Fibroblast of peridontal ligament (primary cell): ENCODE results near the gene PPIP5K2.
"Not testable (repeated sequence)": the region's sequence is repeated elsewhere in the genome, so short reads cannot be mapped to it uniquely, and the experiment has no call there.

Source experiments
- DNase-seq: peaks from one replicate; pipeline ENCODE4 v3.0.0-alpha.2; 2010; ENCODE audit errors: extremely low read depth

PPIP5K2 gene

GRCh38 chr5:103119765-103120606, at the start of gene PPIP5K2, which contains the start of gene GIN1:
Gene PPIP5K2, plus strand, starts transcription at chr5:103120301. Its CDS starts 9,289 bp downstream, at chr5:103129590.
Gene GIN1, minus strand, starts transcription at chr5:103120138. Its CDS starts 11,431 bp downstream, at chr5:103108707.
- DNase-seq: peak; percentile 99

GRCh38 chr5:103073500-103073899, 46.6 kb upstream of the PPIP5K2 start:
- DNase-seq: not testable (repeated sequence)

GRCh38 chr5:103075442-103075841, 44.7 kb upstream of the PPIP5K2 start:
- no peak for DNase-seq

GRCh38 chr5:103079796-103080195, 40.3 kb upstream of the PPIP5K2 start:
- DNase-seq: no peak

GRCh38 chr5:103086547-103086946, 33.6 kb upstream of the PPIP5K2 start:
- DNase-seq: no peak

- DNase-seq: no peak
Observed at GRCh38 chr5:103089272-103089671, 30.8 kb upstream of the PPIP5K2 start.

- peak; percentile 2 for DNase-seq
Observed at GRCh38 chr5:103090791-103091190, 29.3 kb upstream of the PPIP5K2 start.

GRCh38 chr5:103092676-103093075, 27.4 kb upstream of the PPIP5K2 start:
- no peak for DNase-seq

GRCh38 chr5:103093727-103094126, 26.4 kb upstream of the PPIP5K2 start:
- DNase-seq: no peak

GRCh38 chr5:103094737-103095136, 25.4 kb upstream of the PPIP5K2 start:
- DNase-seq: no peak

- DNase-seq: peak; percentile 2
Observed at GRCh38 chr5:103098993-103099392, 21.1 kb upstream of the PPIP5K2 start.

- DNase-seq: no peak
Observed at GRCh38 chr5:103101079-103101750, 18.9 kb upstream of the PPIP5K2 start.

GRCh38 chr5:103102234-103102633, 17.9 kb upstream of the PPIP5K2 start:
- no peak for DNase-seq

GRCh38 chr5:103108086-103108485, 12.0 kb upstream of the PPIP5K2 start:
- DNase-seq: no peak

- DNase-seq: no peak
Observed at GRCh38 chr5:103109277-103109676, 10.8 kb upstream of the PPIP5K2 start.

GRCh38 chr5:103110403-103110802, 9.7 kb upstream of the PPIP5K2 start:
- no peak for DNase-seq

- no peak for DNase-seq
Observed at GRCh38 chr5:103111468-103111867, 8.6 kb upstream of the PPIP5K2 start.

- no peak for DNase-seq
Observed at GRCh38 chr5:103112910-103113309, 7.2 kb upstream of the PPIP5K2 start.

- DNase-seq: no peak
Observed at GRCh38 chr5:103114440-103114839, 5.7 kb upstream of the PPIP5K2 start.

- peak; percentile 47 for DNase-seq
Observed at GRCh38 chr5:103117471-103117991, 2.6 kb upstream of the PPIP5K2 start.

GRCh38 chr5:103119070-103119764, 884 bp upstream of the PPIP5K2 start:
- no peak for DNase-seq

GRCh38 chr5:103120607-103121200, 603 bp downstream of the PPIP5K2 start:
- DNase-seq: no peak
